ENCODE measurements around the gene ZDHHC17.

ZDHHC17 gene

GRCh38 chr12:76813265-76813664 is 49.4 kb downstream of the ZDHHC17 start:
- DNase-seq (ENCODE audit: extremely low read depth in 1 of 2, low read depth in 1 of 2): no peak

GRCh38 chr12:76813972-76814371 is 50.1 kb downstream of the ZDHHC17 start:
- DNase-seq (ENCODE audit: extremely low read depth in 1 of 2, low read depth in 1 of 2): no peak

DNA sequence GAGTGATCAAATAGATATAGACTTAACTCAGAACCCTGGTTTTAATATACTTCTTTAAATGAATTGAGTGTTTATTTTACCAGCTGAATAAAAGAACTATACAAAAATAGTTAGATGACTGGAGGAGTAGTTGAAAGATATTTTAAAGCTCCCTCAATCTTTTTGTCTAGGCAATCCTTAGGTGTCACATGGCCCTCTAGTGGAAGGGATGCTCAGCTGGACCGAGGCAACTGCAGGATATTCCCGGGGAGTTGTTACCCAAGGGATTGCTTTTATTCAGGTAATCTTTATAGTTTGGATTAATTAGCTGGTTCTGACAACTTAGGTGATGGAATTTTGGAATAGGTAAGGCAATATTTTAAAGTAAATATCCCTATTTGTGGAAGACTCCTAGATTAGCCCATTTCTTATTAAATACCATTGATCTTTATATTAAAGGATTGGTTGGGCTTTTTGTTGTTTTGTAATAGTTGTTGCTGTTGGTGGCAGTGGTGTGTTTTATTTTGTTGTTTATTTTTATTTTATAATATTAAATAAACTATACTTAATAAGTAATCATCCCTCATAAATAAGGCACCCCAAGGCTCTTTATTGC is 57.1 kb downstream of the ZDHHC17 start:
- DNase-seq (ENCODE audit: extremely low read depth in 1 of 2, low read depth in 1 of 2): no peak

DNA sequence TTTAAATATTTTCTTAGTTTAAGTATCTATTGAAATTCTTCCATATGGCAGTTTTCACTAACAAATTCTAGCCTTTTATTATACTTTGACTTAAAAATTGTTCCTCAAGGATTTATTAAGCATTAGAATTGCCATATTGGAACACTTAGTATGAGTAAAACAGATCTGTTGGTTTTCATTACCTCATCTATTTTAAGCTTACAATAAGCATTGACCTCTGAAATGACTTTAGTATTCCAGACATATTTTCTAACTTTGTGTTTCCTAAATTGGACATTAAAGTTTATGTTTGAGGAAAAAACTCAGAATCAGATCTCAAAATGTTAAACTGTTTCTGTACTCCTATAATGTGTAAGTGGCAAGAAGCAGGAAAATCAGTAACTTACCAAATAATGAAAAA is 66.5 kb downstream of the ZDHHC17 start:
- no peak for DNase-seq (ENCODE audit: extremely low read depth in 1 of 2, low read depth in 1 of 2)

GRCh38 chr12:76836633-76837032 is 72.7 kb downstream of the ZDHHC17 start:
- DNase-seq (ENCODE audit: extremely low read depth in 1 of 2, low read depth in 1 of 2): no peak

GRCh38 chr12:76847260-76847659 is 83.3 kb downstream of the ZDHHC17 start:
- no peak for DNase-seq (ENCODE audit: extremely low read depth in 1 of 2, low read depth in 1 of 2)

GRCh38 chr12:76848132-76848531 is 84.2 kb downstream of the ZDHHC17 start:
- no peak for DNase-seq (ENCODE audit: extremely low read depth in 1 of 2, low read depth in 1 of 2)

DNA sequence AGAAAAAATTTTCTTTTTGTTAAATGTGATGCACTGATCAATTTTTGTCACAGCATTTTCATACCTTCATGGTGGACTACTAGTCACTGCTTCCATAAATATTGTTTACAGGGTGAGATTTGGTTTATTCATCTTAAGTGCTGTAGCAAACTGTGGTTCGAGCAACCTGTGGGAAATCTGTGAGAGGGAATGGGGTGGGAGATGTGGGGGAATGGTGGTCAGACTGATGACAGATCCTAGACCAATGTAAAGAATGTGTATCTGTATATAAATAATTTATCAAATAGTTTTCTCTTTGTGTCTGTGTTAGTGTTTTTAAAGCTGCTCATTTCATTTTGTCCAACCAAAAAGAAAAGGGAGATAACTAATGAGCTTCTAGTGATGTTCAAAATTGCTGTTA is 88.2 kb downstream of the ZDHHC17 start:
- no peak for DNase-seq (ENCODE audit: extremely low read depth in 1 of 2, low read depth in 1 of 2)

DNA sequence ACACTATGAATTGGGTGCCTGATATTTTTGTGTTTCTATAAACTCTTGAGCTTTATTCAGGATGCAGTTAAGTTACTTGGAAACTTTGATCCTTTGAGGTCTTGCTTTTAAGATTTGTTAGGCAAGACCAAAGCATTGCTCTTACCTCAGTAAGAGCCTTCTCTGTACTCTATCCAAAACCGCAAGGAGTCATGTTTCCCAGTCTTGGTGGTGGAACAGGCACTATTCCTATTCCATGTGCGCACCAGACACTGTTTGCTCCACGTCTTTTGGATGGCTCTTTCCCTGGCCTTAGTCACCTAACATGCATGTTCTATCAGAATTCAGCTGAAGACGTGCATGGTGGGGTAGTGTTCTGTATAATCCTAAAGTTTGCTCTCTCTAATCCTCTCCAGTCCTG is 91.4 kb downstream of the ZDHHC17 start:
- DNase-seq (ENCODE audit: extremely low read depth in 1 of 2, low read depth in 1 of 2): no peak

- DNase-seq (ENCODE audit: extremely low read depth in 1 of 2, low read depth in 1 of 2): no peak
These were observed 92.2 kb downstream of the ZDHHC17 start for GRCh38 chr12:76856018-76856644.

DNA sequence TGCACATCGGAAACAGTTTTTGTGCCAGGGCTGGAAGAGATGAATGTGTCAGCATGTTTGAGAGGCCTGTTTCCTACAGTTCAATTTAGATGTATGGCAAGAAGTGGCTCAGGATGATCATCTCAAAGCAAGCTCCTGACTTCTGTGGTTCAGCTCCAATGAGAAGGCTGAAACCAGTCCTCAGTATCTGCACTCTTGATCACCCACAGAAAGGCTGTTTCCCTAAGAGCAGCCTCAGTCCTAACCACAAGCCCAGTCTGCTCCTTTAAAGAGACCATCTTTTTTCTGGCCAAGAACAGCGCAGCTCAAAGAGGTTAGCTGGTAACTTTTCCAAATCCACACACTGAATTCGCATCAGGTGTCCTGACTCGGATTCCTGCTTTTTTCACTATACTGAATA is 95.7 kb downstream of the ZDHHC17 start:
- no peak for DNase-seq (ENCODE audit: extremely low read depth in 1 of 2, low read depth in 1 of 2)

DNA sequence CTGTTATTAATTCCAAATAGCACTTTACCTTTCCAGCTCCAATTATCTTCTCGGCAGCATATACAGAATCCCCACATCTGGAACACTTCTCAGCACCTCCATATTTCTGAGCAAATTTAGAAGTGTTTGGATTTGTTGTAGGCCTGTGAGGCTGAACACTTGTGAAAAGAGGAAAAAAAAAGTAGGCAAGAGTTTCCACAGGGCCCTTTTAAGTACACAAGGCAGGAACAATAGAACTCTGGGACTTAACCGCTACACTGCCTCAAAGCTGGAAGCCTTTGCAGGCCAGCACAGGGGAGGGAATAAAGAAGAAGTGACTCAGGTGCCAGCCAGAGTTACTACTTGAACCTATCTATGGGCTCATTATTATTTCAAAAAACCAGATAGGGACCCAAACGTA is 96.3 kb downstream of the ZDHHC17 start:
- no peak for DNase-seq (ENCODE audit: extremely low read depth in 1 of 2, low read depth in 1 of 2)

- no peak for DNase-seq (ENCODE audit: extremely low read depth in 1 of 2, low read depth in 1 of 2)
These were observed 99.2 kb downstream of the ZDHHC17 start for GRCh38 chr12:76863005-76863670.

- no peak for DNase-seq (ENCODE audit: extremely low read depth in 1 of 2, low read depth in 1 of 2)
These were observed 99.9 kb downstream of the ZDHHC17 start for GRCh38 chr12:76863837-76864236.

GRCh38 chr12:76864791-76865400 is 101.0 kb downstream of the ZDHHC17 start:
- DNase-seq (ENCODE audit: extremely low read depth in 1 of 2, low read depth in 1 of 2): no peak

- DNase-seq (ENCODE audit: extremely low read depth in 1 of 2, low read depth in 1 of 2): no peak
These were observed 102.2 kb downstream of the ZDHHC17 start for GRCh38 chr12:76866151-76866567.

GRCh38 chr12:76866726-76867125 is 102.8 kb downstream of the ZDHHC17 start:
- no peak for DNase-seq (ENCODE audit: extremely low read depth in 1 of 2, low read depth in 1 of 2)

GRCh38 chr12:76871082-76871481 is 107.2 kb downstream of the ZDHHC17 start:
- DNase-seq (ENCODE audit: extremely low read depth in 1 of 2, low read depth in 1 of 2): no peak

- DNase-seq (ENCODE audit: extremely low read depth in 1 of 2, low read depth in 1 of 2): no peak
These were observed 107.8 kb downstream of the ZDHHC17 start for GRCh38 chr12:76871742-76872141.

GRCh38 chr12:76872415-76872814 is 108.5 kb downstream of the ZDHHC17 start:
- DNase-seq (ENCODE audit: extremely low read depth in 1 of 2, low read depth in 1 of 2): no peak

DNA sequence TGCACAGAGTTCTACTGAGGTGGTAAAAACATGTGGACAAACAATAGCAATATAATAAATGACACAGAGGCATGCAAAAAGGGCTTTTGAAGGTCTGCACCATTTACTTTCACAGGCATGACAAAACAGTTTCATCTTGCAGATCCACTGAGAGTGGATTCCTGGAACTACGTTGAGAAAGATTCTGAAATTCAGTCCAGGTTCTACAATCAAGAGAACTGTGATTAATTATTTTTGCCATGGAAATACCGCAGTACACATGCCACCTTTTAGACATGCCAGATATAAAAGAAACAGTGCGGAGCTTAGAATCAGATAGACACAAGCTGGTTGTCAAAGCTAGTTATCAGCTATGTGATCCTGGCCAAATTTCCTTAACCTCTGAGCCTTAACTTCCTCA is 110.1 kb downstream of the ZDHHC17 start:
- no peak for DNase-seq (ENCODE audit: extremely low read depth in 1 of 2, low read depth in 1 of 2)

All from activated CD8-positive, alpha-beta memory T cell treated with anti-CD3 and anti-CD28 coated beads for 1 hour (primary cell).